ENCODE data around the gene TRMT112.
A peak's percentile ranks its signal among the peaks of the same experiment; 100 is the strongest.

Gene TRMT112

GRCh38 chr11:64268025-64268892, 49.1 kb downstream of the TRMT112 start:
- Histone ChIP-seq H3K27me3 (no peaks in the 10 kb centered on the region), H3K27ac (peak overlapping the region; percentile 84 to 96), H3K9me3 (no peaks in the 10 kb centered on the region), H3K36me3 (peaks cover 17 to 41% (median 33%) of the 10 kb centered on the region in 3 donors), H3K4me3 (peak overlapping the region; percentile 60 to 77), H3K4me1 (peaks cover 6 to 35% (median 22%) of the 10 kb centered on the region in 4 donors)
- peak in 1 of 2 donors; percentile 82 for DNase-seq
- intact Hi-C loops (cut with DNase I; ENCODE audit: low total_unique reads) = loop anchor here (5.0 kb wide), 1 partner anchor 61 kb away; the partner anchor contains the start of gene FERMT3
- TF ChIP-seq CTCF (IDR thresholded peaks at IDR 0.05) = no peak

DNA sequence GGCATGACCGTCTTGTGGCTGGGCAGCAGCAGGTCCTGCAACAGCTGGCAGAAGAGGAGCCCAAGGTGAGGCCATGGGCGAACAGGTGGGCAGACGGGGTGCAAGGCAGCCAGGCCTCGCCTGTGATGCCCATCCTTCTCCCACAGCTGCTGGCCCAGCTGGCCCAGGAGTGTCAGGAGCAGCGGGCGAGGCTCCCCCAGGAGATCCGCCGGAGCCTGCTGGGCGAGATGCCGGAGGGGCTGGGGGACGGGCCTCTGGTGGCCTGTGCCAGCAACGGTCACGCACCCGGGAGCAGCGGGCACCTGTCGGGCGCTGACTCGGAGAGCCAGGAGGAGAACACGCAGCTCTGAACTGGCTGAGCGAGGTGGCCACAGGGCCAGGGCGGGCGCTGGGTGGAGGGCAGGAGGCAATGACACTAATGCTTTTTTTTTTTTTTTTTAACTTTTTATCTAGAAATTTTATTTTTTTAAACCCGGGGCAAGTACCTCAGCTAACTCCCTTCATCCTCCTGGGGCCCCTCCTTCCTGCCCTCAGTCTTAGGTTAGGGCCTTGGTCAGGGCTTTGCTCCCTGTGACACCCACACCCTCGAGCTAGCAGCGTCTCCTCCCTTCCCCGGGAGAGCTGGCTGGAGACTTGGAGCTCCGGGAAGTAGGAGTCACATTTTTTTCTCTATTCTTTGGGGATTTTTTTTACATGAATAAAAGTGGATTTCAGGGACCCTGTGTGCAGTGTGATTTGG, 50.0 kb downstream of the TRMT112 start:
- Histone ChIP-seq H3K9me3 (no peaks in the 10 kb centered on the region), H3K36me3 (peaks cover 17 to 50% (median 42%) of the 10 kb centered on the region in 3 donors), H3K4me1 (peaks cover 6 to 32% (median 22%) of the 10 kb centered on the region in 4 donors), H3K27ac (peak overlapping the region; percentile 84 to 96), H3K27me3 (no peaks in the 10 kb centered on the region), H3K4me3 (no peak overlapping the region)
- no peak for DNase-seq
- intact Hi-C loops (cut with DNase I; ENCODE audit: low total_unique reads) = loop anchor here (5.0 kb wide), 1 partner anchor 60 kb away; the partner anchor contains the start of gene FERMT3
- TF ChIP-seq CTCF (IDR thresholded peaks at IDR 0.05) = no peak
